ENCODE results near the gene LGALS8.
A peak's percentile ranks its signal among the peaks of the same experiment; 100 is the strongest.

The LGALS8 gene

DNA sequence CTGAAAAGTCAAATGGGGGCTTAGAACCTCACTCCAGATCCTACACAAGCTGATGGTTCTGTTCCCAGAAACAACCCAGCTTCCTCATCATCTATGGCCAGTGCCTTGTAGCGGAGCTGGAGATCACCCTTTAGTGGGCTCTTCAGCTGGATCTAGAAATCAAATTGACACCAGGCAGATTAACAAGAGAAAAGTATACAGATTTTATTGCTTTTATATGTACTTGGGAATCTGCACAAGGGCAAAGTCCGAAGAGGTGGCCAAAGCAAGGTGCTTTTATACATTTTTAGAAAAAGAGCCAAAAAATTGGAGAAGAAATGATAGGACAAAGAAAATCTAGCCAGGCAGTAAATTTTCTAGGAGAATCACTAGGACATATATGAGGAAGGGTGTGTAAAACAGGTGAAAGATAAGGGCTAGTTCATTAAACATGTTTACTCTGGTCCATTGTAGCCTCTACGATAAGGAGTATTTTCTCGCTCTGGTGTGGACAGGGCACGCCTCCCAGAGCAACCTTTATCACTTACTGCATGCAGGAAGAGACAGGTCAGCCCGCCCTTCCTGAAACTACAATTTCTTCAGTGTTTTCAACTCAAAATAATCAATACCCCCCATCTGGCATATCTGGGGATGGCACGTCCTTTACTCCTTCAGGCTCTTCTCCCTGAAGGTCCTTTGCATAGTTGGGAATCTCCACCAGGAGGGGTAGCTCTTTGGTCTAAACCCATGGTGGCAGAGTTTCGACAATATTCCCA is 14.0 kb upstream of the LGALS8 start:
- no peak overlapping the region for H3K4me3 ChIP-seq (replicated peaks in 1 of 2; ENCODE audit: low read depth in 2 of 2, low read length in 2 of 2)
- no peak for DNase-seq (ENCODE audit: low read depth in 2 of 2)
- TF ChIP-seq, protein P1, sequence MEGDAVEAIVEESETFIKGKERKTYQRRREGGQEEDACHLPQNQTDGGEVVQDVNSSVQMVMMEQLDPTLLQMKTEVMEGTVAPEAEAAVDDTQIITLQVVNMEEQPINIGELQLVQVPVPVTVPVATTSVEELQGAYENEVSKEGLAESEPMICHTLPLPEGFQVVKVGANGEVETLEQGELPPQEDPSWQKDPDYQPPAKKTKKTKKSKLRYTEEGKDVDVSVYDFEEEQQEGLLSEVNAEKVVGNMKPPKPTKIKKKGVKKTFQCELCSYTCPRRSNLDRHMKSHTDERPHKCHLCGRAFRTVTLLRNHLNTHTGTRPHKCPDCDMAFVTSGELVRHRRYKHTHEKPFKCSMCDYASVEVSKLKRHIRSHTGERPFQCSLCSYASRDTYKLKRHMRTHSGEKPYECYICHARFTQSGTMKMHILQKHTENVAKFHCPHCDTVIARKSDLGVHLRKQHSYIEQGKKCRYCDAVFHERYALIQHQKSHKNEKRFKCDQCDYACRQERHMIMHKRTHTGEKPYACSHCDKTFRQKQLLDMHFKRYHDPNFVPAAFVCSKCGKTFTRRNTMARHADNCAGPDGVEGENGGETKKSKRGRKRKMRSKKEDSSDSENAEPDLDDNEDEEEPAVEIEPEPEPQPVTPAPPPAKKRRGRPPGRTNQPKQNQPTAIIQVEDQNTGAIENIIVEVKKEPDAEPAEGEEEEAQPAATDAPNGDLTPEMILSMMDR (IDR thresholded peaks at IDR 0.05; ENCODE audit: low read depth, low read length): no peak

GRCh38 chr1:236511735-236512418 is 11.9 kb upstream of the LGALS8 start:
- TF ChIP-seq, protein P1 (IDR thresholded peaks at IDR 0.05; ENCODE audit: low read depth, low read length): no peak
- H3K4me3 ChIP-seq (replicated peaks in 1 of 2; ENCODE audit: low read depth in 2 of 2, low read length in 2 of 2): no peak overlapping the region
- no peak for DNase-seq (ENCODE audit: low read depth in 2 of 2)

GRCh38 chr1:236514703-236515442 is 8.9 kb upstream of the LGALS8 start:
- TF ChIP-seq, protein P1 (IDR thresholded peaks at IDR 0.05; ENCODE audit: low read depth, low read length): no peak
- DNase-seq (ENCODE audit: low read depth in 2 of 2): no peak
- H3K4me3 ChIP-seq (replicated peaks in 1 of 2; ENCODE audit: low read depth in 2 of 2, low read length in 2 of 2): no peak overlapping the region

DNA sequence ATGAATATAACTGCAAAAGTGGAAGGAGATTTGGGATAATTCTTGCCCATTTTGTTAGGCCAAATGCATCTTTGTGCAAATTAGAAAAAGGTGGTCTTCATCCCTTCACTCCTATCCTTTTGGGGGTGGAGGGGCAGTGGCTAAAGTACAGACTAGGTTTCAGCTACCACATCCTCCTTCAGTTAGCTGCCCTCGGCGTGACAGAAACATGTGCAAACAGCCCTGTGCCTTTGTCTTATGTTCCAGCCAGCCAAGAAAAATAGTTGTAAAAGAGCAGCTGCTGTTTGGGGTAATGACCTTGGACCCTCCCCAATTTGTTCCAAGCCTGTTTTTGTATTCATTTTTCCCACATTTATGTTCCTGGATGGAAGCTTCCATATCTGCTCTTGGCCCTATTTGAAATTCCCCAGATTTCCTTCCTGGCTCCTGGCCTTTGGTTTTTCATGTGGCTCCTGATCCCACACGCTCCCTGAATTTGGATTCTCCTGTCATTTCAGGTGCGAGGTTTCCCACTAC is 8.3 kb upstream of the LGALS8 start:
- TF ChIP-seq, protein P1 (IDR thresholded peaks at IDR 0.05; ENCODE audit: low read depth, low read length): no peak
- peak in 1 of 2 donors; percentile 62 for DNase-seq (ENCODE audit: low read depth in 2 of 2)
- H3K4me3 ChIP-seq (replicated peaks in 1 of 2; ENCODE audit: low read depth in 2 of 2, low read length in 2 of 2): no peak overlapping the region

- TF ChIP-seq, protein P1 (IDR thresholded peaks at IDR 0.05; ENCODE audit: low read depth, low read length): no peak
- peak; percentile 79 to 81 for DNase-seq (ENCODE audit: low read depth in 2 of 2)
- H3K4me3 ChIP-seq (replicated peaks in 1 of 2; ENCODE audit: low read depth in 2 of 2, low read length in 2 of 2): no peak overlapping the region
Observed at GRCh38 chr1:236516929-236517704, 6.7 kb upstream of the LGALS8 start.

DNA sequence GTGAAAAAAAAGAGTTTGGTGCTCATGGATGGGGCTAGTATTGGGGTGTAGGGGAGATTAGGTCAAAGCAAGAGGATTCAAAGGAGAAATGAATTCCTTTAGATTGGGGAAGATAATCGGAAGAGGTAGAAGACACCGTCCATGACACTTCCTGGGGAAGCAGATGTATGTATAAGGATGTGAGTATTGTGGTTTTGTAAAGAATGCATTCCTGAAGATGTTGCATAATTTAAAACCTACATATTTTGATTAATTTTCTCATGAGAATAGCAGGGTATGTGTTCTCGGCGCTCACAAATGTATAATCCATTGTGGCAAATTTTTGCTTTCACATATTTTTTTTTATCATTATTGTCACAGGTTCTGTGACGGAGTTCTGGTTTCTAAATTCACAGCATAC is 5.5 kb upstream of the LGALS8 start:
- no peak overlapping the region for H3K4me3 ChIP-seq (replicated peaks in 1 of 2; ENCODE audit: low read depth in 2 of 2, low read length in 2 of 2)
- peak in 1 of 2 donors; percentile 54 for DNase-seq (ENCODE audit: low read depth in 2 of 2)
- TF ChIP-seq, protein P1 (IDR thresholded peaks at IDR 0.05; ENCODE audit: low read depth, low read length): no peak
